CD14-positive monocyte (primary cell): ENCODE data around the gene PIWIL1. TPM values are rescaled to one million over a fixed set of nuclear protein-coding genes. Genes with fewer than 3 reads are reported as not detected.

ENCODE experiments used
- DNase-seq, 3 donors: peaks; one replicate each; pipeline ENCODE4 v3.0.0-alpha.2; 2011 to 2022
- H2AFZ ChIP-seq: 2 replicates; pipeline ENCODE4 v1.6.0; 2012; ENCODE audit warnings: mild to moderate bottlenecking, low read depth, low read length, inconsistent platforms; ENCODE audit not compliant: insufficient read depth, poor library complexity, severe bottlenecking
- H3K27ac ChIP-seq, 2 donors: 1 replicate in 1 of 2; 2 replicates in 1 of 2; pipeline ENCODE4 v1.5.1; 2012 to 2013; ENCODE audit warnings: low read length in 2 of 2, control low read depth in 1 of 2, inconsistent platforms in 1 of 2, low read depth in 1 of 2, mild to moderate bottlenecking in 1 of 2
- H3K27me3 ChIP-seq, 2 donors: one replicate each; pipeline versions ENCODE4 v1.6.0 to v1.6.1; 2011 to 2013; ENCODE audit warnings: low read length in 2 of 2; ENCODE audit not compliant: control insufficient read depth in 2 of 2, insufficient read depth in 2 of 2
- H3K36me3 ChIP-seq, 2 donors: replicated peaks in 1 of 2; 1 replicate in 1 of 2; 2 replicates in 1 of 2; pipeline versions ENCODE4 v1.5.1 to v1.6.1; 2012 to 2013; ENCODE audit warnings: low read length in 2 of 2, control low read depth in 1 of 2, inconsistent platforms in 1 of 2, mild to moderate bottlenecking in 1 of 2; ENCODE audit not compliant: insufficient read depth in 2 of 2, control insufficient read depth in 1 of 2
- H3K4me1 ChIP-seq, 2 donors: 1 replicate in 1 of 2; 2 replicates in 1 of 2; pipeline versions ENCODE4 v1.5.1 to v1.6.1; 2012 to 2013; ENCODE audit warnings: low read length in 2 of 2, control low read depth in 1 of 2, inconsistent platforms in 1 of 2, mild to moderate bottlenecking in 1 of 2, moderate library complexity in 1 of 2; ENCODE audit not compliant: insufficient read depth in 2 of 2, control insufficient read depth in 1 of 2
- H3K4me2 ChIP-seq: replicated peaks from 2 replicates; pipeline ENCODE3; 2012; ENCODE audit warnings: low read length, moderate library complexity, mild to moderate bottlenecking; ENCODE audit not compliant: poor library complexity, severe bottlenecking; ENCODE audit errors: extremely low read depth
- H3K4me3 ChIP-seq, 3 experiments: fragments of 200-600 bp in 1 of 3; sonication (generic) in 1 of 3; replicated peaks in 1 of 3; 1 replicate in 2 of 3; 2 replicates in 1 of 3; pipeline ENCODE4 v1.5.1; 2011 to 2013; ENCODE audit warnings: low read length in 3 of 3, mild to moderate bottlenecking in 3 of 3, control low read depth in 2 of 3, low read depth in 2 of 3, inconsistent platforms in 1 of 3, moderate library complexity in 1 of 3
- H3K79me2 ChIP-seq: 2 replicates; pipeline ENCODE4 v1.6.0; 2012; ENCODE audit warnings: mild to moderate bottlenecking, control low read depth, inconsistent platforms, low read length, moderate library complexity; ENCODE audit not compliant: insufficient read depth
- H3K9ac ChIP-seq: 2 replicates; pipeline ENCODE4 v1.6.0; 2017; ENCODE audit warnings: low read length, mild to moderate bottlenecking; ENCODE audit not compliant: insufficient read depth, poor library complexity, severe bottlenecking
- H3K9me3 ChIP-seq, 2 donors: replicated peaks in 1 of 2; 1 replicate in 1 of 2; 2 replicates in 1 of 2; pipeline versions ENCODE4 v1.5.1 to v1.6.1; 2012 to 2013; ENCODE audit warnings: low read length in 2 of 2, control low read depth in 1 of 2; ENCODE audit not compliant: control insufficient read depth in 1 of 2, insufficient read depth in 1 of 2
- H4K20me1 ChIP-seq: 2 replicates; pipeline ENCODE4 v1.6.0; 2012; ENCODE audit warnings: mild to moderate bottlenecking, low read length, control low read depth, moderate library complexity; ENCODE audit not compliant: insufficient read depth
- H3K27ac Mint-ChIP-seq, 7 donors: one replicate each; pipeline ENCODE4 v1.8.0; 2020; ENCODE audit warnings: mild to moderate bottlenecking in 7 of 7, mixed read lengths in 7 of 7, moderate library complexity in 6 of 7, inconsistent platforms in 2 of 7
- H3K27me3 Mint-ChIP-seq, 3 donors: one replicate each; pipeline ENCODE4 v1.8.0; 2021 to 2022; ENCODE audit warnings: low read depth in 3 of 3, mild to moderate bottlenecking in 3 of 3, mixed read lengths in 3 of 3, moderate library complexity in 3 of 3, inconsistent platforms in 1 of 3
- H3K36me3 Mint-ChIP-seq, 2 donors: one replicate each; pipeline ENCODE4 v1.8.0; 2020; ENCODE audit warnings: mixed read lengths in 2 of 2, inconsistent platforms in 1 of 2, mild to moderate bottlenecking in 1 of 2
- H3K4me1 Mint-ChIP-seq: one replicate; pipeline ENCODE4 v1.8.0; 2020; ENCODE audit warnings: mild to moderate bottlenecking, mixed read lengths
- H3K4me3 Mint-ChIP-seq, 2 donors: one replicate each; pipeline ENCODE4 v1.8.0; 2020; ENCODE audit warnings: mild to moderate bottlenecking in 2 of 2, mixed read lengths in 2 of 2, moderate library complexity in 1 of 2
- H3K9me3 Mint-ChIP-seq, 7 donors: one replicate each; pipeline ENCODE4 v1.8.0; 2020 to 2022; ENCODE audit warnings: mixed read lengths in 7 of 7, mild to moderate bottlenecking in 6 of 7, moderate library complexity in 6 of 7, inconsistent platforms in 2 of 7
- WGBS: methylation state at CpG from one replicate; pipeline ENCODE4 v1.1.5; 2013; ENCODE audit warnings: missing lambda C conversion rate; ENCODE audit not compliant: insufficient coverage; 5-methylcytosine and 5-hydroxymethylcytosine counted together
- intact Hi-C, 2 donors: fragments of 100-400 bp; cut with micrococcal nuclease; formaldehyde crosslinking; loops; one replicate each; pipeline versions ENCODE4 v1.15.0 to v1.15.1; 2023
- polyA plus RNA-seq, 3 donors: library from polyadenylated mRNA; depleted of rRNA in 1 of 3; unstranded in 2 of 3; stranded (reverse) in 1 of 3; fragments of 300-500 nt in 2 of 3; fragments of >200 nt in 1 of 3; fragmentation: Illumina TruSeq in 2 of 3; gene quantifications; 1 replicate in 2 of 3; 2 replicates in 1 of 3; pipeline ENCODE4 v1.2.3, GENCODE V29; 2012 to 2021
- TF ChIP-seq, protein P1 (sequence below): fragments of 200-600 bp; IDR thresholded peaks from one replicate; pipeline ENCODE4 v1.8.0; 2022; ENCODE audit warnings: antibody characterized with exemption, mild to moderate bottlenecking

Gene PIWIL1
- polyA plus RNA-seq, 3 donors: not detected

DNA sequence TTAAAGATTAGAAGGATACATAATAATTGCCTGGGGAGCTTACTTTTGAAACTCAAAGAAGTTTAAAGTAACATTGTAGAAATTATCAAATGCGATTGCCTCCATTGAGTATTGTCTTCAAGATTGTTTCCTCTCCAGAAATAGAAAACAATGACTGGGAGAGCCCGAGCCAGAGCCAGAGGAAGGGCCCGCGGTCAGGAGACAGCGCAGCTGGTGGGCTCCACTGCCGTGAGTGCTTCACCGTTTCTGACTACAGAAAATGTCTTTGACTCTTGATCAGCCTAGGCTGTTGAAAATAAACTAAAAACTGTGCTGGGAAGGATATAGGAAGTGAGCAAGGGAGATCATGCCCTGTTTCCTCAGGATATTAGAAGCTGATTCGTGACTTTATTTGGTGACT lies 4.8 kb downstream of the PIWIL1 start:
- H3K27me3 Mint-ChIP-seq: peaks cover 14 to 23% (median 14%) of the 10 kb centered on the region in 3 donors
- Histone ChIP-seq H3K79me2 (no peaks in the 10 kb centered on the region), H3K27ac (no peak overlapping the region), H4K20me1 (no peaks in the 10 kb centered on the region), H3K4me3 (no peak overlapping the region), H3K36me3 (no peaks in the 10 kb centered on the region), H3K27me3 (peaks cover 0 to 12% of the 10 kb centered on the region in 2 donors), H3K4me2 (no peak overlapping the region), H2AFZ (no peak overlapping the region), H3K9ac (no peak overlapping the region), H3K9me3 (no peaks in the 10 kb centered on the region), H3K4me1 (no peaks in the 10 kb centered on the region)
- 21% methylated on average over 6 of the region's 8 CpGs for WGBS
- H3K9me3 Mint-ChIP-seq: peaks cover 0 to 6% (median 0%) of the 10 kb centered on the region in 7 donors
- no peaks in the 10 kb centered on the region for H3K4me1 Mint-ChIP-seq
- intact Hi-C loops: no loop called here
- H3K4me3 Mint-ChIP-seq: no peak overlapping the region
- no peaks in the 10 kb centered on the region for H3K36me3 Mint-ChIP-seq
- TF ChIP-seq, protein P1, sequence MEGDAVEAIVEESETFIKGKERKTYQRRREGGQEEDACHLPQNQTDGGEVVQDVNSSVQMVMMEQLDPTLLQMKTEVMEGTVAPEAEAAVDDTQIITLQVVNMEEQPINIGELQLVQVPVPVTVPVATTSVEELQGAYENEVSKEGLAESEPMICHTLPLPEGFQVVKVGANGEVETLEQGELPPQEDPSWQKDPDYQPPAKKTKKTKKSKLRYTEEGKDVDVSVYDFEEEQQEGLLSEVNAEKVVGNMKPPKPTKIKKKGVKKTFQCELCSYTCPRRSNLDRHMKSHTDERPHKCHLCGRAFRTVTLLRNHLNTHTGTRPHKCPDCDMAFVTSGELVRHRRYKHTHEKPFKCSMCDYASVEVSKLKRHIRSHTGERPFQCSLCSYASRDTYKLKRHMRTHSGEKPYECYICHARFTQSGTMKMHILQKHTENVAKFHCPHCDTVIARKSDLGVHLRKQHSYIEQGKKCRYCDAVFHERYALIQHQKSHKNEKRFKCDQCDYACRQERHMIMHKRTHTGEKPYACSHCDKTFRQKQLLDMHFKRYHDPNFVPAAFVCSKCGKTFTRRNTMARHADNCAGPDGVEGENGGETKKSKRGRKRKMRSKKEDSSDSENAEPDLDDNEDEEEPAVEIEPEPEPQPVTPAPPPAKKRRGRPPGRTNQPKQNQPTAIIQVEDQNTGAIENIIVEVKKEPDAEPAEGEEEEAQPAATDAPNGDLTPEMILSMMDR: no peak
- DNase-seq: no peak
- no peak overlapping the region for H3K27ac Mint-ChIP-seq

DNA sequence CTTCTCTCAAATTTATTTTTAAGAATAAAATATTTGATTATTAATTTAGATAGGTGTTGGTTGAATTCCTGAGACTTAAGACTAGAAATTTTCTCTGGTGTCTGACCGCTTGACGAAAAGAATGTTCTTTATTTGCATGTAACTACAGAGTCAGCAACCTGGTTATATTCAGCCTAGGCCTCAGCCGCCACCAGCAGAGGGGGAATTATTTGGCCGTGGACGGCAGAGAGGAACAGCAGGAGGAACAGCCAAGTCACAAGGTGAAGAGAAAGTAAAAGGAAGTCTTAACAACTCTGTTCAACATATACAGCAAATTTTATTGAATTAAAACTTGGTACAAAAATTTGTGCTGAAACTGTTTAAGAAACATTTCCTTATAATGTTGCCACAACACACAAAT lies 5.2 kb downstream of the PIWIL1 start:
- Histone ChIP-seq H3K27ac (no peak overlapping the region), H3K36me3 (no peaks in the 10 kb centered on the region), H3K27me3 (peaks cover 0 to 12% of the 10 kb centered on the region in 2 donors), H3K9ac (no peak overlapping the region), H2AFZ (no peak overlapping the region), H3K4me2 (no peak overlapping the region), H4K20me1 (no peaks in the 10 kb centered on the region), H3K9me3 (no peaks in the 10 kb centered on the region), H3K4me1 (no peaks in the 10 kb centered on the region), H3K79me2 (no peaks in the 10 kb centered on the region), H3K4me3 (no peak overlapping the region)
- WGBS: 94% methylated on average over 2 of the region's 5 CpGs
- intact Hi-C loops: no loop called here
- Mint-ChIP-seq H3K27me3 (peaks cover 14 to 23% (median 14%) of the 10 kb centered on the region in 3 donors), H3K4me1 (no peaks in the 10 kb centered on the region), H3K36me3 (no peaks in the 10 kb centered on the region), H3K4me3 (no peak overlapping the region), H3K9me3 (peaks cover 0 to 4% (median 0%) of the 10 kb centered on the region in 7 donors), H3K27ac (no peak overlapping the region)
- DNase-seq: no peak
- TF ChIP-seq, protein P1: no peak
